ENCODE measurements around the gene TBC1D22A.

The TBC1D22A gene

DNA sequence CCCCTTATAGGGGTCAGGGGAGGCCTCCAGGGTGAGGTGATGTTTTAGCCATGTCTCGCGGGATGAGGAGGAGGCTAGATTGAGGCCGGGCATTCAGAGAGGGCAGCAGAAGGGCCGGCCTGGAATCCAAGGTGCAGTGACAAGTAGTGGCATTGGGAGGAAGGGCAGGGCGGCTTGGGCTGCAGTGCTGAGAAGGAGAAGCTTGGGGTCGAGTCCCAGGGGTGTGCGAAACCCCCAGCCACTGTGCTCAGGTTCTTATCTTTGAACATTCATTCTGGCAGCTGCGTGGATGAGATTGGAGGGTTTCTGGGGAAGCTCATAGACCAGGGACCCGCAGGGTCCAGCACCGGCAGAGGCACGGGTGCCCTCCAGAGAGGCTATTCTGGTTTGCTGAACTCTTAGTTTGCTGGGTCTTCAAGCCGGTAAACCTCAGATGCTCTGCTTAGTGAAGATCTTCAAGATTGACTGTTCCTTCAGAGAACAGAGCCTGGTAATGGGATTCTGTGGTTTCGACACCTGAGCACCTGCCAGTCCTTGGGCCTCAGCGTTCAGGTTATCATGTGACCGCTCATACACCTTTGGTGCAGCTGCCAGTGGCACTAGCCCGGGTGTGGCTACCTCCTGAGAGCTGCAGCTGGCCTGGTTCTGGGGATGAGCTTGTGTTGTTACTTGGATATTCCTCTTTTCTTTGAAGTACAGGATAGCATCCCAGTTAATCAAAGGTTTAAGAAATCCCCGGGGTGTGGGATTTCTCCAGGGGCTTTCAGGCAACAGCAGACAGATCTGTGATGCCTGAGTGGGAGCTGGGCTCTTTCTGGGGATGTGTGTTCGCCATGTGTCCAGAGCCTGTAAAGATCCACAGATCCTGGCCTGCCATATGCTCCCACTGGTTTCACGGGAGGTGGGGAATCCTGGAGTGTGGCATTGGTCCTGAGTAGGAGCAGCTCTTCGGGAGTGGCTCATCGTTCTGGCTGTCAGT is 152.8 kb downstream of the TBC1D22A start:
- Histone ChIP-seq H3K9ac (ENCODE audit: low read length) (no peak overlapping the region), H3K4me3 (ENCODE audit: low read length) (no peak overlapping the region), H3K4me2 (ENCODE audit: low read length) (no peak overlapping the region), H3K36me3 (ENCODE audit: control insufficient read depth, insufficient read depth, low read length) (no peaks in the 10 kb centered on the region), H3K4me1 (ENCODE audit: control insufficient read depth, low read depth, low read length) (no peaks in the 10 kb centered on the region), H3K79me2 (ENCODE audit: control insufficient read depth, insufficient read depth, low read length) (no peaks in the 10 kb centered on the region), H2BK120ac (ENCODE audit: low read depth, low read length) (no peak overlapping the region), H3K27ac (ENCODE audit: low read depth, low read length) (no peak overlapping the region), H4K8ac (ENCODE audit: low read depth, low read length) (no peak overlapping the region), H3K18ac (ENCODE audit: low read length) (no peak overlapping the region), H3K79me1 (ENCODE audit: low read length) (no peaks in the 10 kb centered on the region), H2BK5ac (ENCODE audit: low read length) (no peak overlapping the region), H3K56ac (ENCODE audit: low read length) (no peak overlapping the region), H2AK5ac (ENCODE audit: low read length) (no peak overlapping the region), H4K5ac (ENCODE audit: low read length) (no peak overlapping the region), H3K23ac (ENCODE audit: low read length) (no peak overlapping the region), H3K27me3 (ENCODE audit: insufficient read depth, low read length, poor library complexity) (no peaks in the 10 kb centered on the region), H3K4ac (ENCODE audit: low read depth, low read length) (no peak overlapping the region), H2BK15ac (replicated peaks; ENCODE audit: low read depth) (no peak overlapping the region)
- no peak for DNase-seq
- no CpG with 5 or more reads among the region's 21 CpGs for WGBS (ENCODE audit: extremely low coverage, insufficient coverage, low lambda C conversion rate)

DNA sequence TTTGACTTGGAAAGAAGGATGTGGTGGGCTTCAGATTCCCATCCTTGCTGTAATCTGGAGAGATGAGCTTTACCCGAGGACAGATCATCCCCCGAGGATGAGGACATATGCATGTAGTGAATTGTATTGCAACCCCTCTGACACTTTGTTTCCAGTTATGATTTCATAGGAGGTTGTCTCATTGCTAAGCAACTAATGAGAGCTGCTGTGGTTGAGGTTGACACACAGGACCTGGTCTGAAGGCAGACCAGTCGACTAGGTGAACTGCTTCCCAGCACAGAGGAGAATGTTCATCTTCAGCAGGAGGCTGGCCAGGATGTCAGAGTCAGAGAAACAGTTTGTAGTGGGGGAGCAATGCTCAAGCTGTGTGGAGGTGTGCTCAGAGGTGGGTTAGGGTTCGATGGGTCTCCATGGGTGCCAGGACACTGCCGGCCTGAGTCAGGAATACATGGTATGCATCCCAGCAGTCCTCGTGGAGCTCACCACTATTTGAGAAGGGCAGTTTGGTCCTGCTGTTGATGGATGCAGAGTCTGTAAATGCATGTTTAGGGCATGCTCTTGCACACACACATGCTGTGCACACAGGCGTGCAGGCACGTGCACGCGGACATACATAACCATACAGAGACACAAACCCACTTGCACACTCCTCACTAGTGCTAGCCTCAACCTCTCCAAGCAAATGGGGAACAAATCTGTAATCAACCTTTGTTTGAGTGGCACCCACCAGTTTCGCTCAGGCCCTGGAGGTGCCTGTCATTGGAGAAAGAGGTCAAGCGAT is 153.7 kb downstream of the TBC1D22A start:
- Histone ChIP-seq H2AK5ac (ENCODE audit: low read length) (no peak overlapping the region), H3K79me2 (ENCODE audit: control insufficient read depth, insufficient read depth, low read length) (no peaks in the 10 kb centered on the region), H3K79me1 (ENCODE audit: low read length) (no peaks in the 10 kb centered on the region), H3K36me3 (ENCODE audit: control insufficient read depth, insufficient read depth, low read length) (no peaks in the 10 kb centered on the region), H3K56ac (ENCODE audit: low read length) (no peak overlapping the region), H3K4ac (ENCODE audit: low read depth, low read length) (no peak overlapping the region), H3K27ac (ENCODE audit: low read depth, low read length) (no peak overlapping the region), H3K18ac (ENCODE audit: low read length) (no peak overlapping the region), H4K5ac (ENCODE audit: low read length) (no peak overlapping the region), H4K8ac (ENCODE audit: low read depth, low read length) (no peak overlapping the region), H3K9ac (ENCODE audit: low read length) (no peak overlapping the region), H3K23ac (ENCODE audit: low read length) (no peak overlapping the region), H3K4me3 (ENCODE audit: low read length) (no peak overlapping the region), H3K27me3 (ENCODE audit: insufficient read depth, low read length, poor library complexity) (no peaks in the 10 kb centered on the region), H2BK15ac (replicated peaks; ENCODE audit: low read depth) (no peak overlapping the region), H2BK5ac (ENCODE audit: low read length) (no peak overlapping the region), H3K4me2 (ENCODE audit: low read length) (no peak overlapping the region), H3K4me1 (ENCODE audit: control insufficient read depth, low read depth, low read length) (no peaks in the 10 kb centered on the region), H2BK120ac (ENCODE audit: low read depth, low read length) (no peak overlapping the region)
- DNase-seq, result no peak
- no CpG with 5 or more reads among the region's 12 CpGs for WGBS (ENCODE audit: extremely low coverage, insufficient coverage, low lambda C conversion rate)

DNA sequence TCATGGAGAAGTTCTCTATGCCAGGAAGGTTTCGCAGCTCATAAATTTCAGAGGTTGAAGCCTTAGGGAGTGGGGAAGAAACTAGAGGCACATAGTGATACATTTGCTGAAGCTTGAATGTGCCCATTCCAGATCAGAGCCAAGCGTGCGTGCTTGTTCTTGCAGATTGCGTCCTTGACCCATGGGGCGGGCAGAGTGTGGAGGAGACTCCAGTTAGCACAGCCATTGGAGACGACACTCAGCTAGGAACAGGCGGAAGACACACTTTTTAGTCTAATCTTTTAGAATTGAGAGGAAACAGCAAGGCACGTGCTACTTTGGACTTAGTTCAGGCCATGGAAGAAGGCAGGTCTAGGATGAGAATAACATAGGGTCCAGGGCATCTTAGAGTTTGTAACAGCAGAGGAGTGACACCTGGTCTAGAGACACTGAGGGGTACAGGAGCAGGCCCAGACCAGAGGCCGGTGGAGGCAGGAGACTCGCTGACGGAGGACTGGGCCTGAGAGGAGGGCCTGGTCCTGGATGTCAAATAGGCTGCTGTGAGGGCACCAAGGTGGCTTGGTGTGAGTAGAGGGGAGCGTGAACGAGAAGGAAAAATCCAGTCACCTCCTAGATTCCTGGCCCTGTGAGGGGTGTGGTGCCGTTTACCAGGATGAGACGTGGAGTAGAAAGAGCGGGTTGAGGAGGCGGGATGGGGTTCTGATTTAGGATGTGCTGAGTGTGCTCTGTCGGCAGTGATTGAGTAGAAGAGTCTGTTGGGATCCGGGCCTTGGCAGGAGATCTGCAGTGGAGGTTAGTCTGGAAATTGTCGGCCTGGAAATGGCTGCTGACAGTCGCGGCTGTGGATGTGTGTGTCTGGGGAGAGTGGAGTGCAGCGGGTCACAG is 154.7 kb downstream of the TBC1D22A start:
- H3K79me2 ChIP-seq (ENCODE audit: control insufficient read depth, insufficient read depth, low read length), result no peaks in the 10 kb centered on the region
- H3K4me1 ChIP-seq (ENCODE audit: control insufficient read depth, low read depth, low read length), result no peaks in the 10 kb centered on the region
- no peak overlapping the region for H2BK5ac ChIP-seq (ENCODE audit: low read length)
- no peak overlapping the region for H3K4me3 ChIP-seq (ENCODE audit: low read length)
- H3K36me3 ChIP-seq (ENCODE audit: control insufficient read depth, insufficient read depth, low read length), result no peaks in the 10 kb centered on the region
- H3K9ac ChIP-seq (ENCODE audit: low read length), result no peak overlapping the region
- no peaks in the 10 kb centered on the region for H3K79me1 ChIP-seq (ENCODE audit: low read length)
- no peak for DNase-seq
- H3K4me2 ChIP-seq (ENCODE audit: low read length), result no peak overlapping the region
- no peak overlapping the region for H3K27ac ChIP-seq (ENCODE audit: low read depth, low read length)
- no peak overlapping the region for H3K18ac ChIP-seq (ENCODE audit: low read length)
- H2BK120ac ChIP-seq (ENCODE audit: low read depth, low read length), result no peak overlapping the region
- no peak overlapping the region for H3K23ac ChIP-seq (ENCODE audit: low read length)
- H4K8ac ChIP-seq (ENCODE audit: low read depth, low read length), result no peak overlapping the region
- no peak overlapping the region for H3K56ac ChIP-seq (ENCODE audit: low read length)
- H2BK15ac ChIP-seq (replicated peaks; ENCODE audit: low read depth), result no peak overlapping the region
- no peaks in the 10 kb centered on the region for H3K27me3 ChIP-seq (ENCODE audit: insufficient read depth, low read length, poor library complexity)
- H2AK5ac ChIP-seq (ENCODE audit: low read length), result no peak overlapping the region
- 100% methylated on average over 2 of the region's 23 CpGs for WGBS (ENCODE audit: extremely low coverage, insufficient coverage, low lambda C conversion rate)
- no peak overlapping the region for H3K4ac ChIP-seq (ENCODE audit: low read depth, low read length)
- H4K5ac ChIP-seq (ENCODE audit: low read length), result no peak overlapping the region

DNA sequence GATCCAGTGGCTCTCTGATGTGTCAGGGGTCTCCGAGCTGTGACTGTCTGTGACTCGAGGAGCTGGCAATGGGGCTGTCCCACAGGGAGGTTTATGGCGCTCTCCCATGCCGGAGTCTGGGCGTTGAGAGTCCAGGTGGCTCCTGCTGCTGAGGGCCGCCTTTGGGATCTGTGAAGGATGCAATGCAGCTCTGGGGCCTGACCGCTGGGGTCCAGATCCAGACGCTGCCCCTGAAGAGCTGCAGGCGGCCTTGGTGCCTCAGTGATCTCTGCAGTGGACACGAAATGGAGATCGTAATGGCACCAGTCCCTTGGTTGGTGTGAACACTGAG is 155.3 kb downstream of the TBC1D22A start:
- Histone ChIP-seq H4K8ac (ENCODE audit: low read depth, low read length) (no peak overlapping the region), H2AK5ac (ENCODE audit: low read length) (no peak overlapping the region), H3K23ac (ENCODE audit: low read length) (no peak overlapping the region), H4K5ac (ENCODE audit: low read length) (no peak overlapping the region), H3K79me1 (ENCODE audit: low read length) (no peaks in the 10 kb centered on the region), H2BK15ac (replicated peaks; ENCODE audit: low read depth) (no peak overlapping the region), H3K4ac (ENCODE audit: low read depth, low read length) (no peak overlapping the region), H2BK120ac (ENCODE audit: low read depth, low read length) (no peak overlapping the region), H3K4me3 (ENCODE audit: low read length) (no peak overlapping the region), H3K56ac (ENCODE audit: low read length) (no peak overlapping the region), H3K4me2 (ENCODE audit: low read length) (no peak overlapping the region), H3K36me3 (ENCODE audit: control insufficient read depth, insufficient read depth, low read length) (no peaks in the 10 kb centered on the region), H3K27me3 (ENCODE audit: insufficient read depth, low read length, poor library complexity) (no peaks in the 10 kb centered on the region), H2BK5ac (ENCODE audit: low read length) (no peak overlapping the region), H3K4me1 (ENCODE audit: control insufficient read depth, low read depth, low read length) (no peaks in the 10 kb centered on the region), H3K27ac (ENCODE audit: low read depth, low read length) (no peak overlapping the region), H3K79me2 (ENCODE audit: control insufficient read depth, insufficient read depth, low read length) (no peaks in the 10 kb centered on the region), H3K18ac (ENCODE audit: low read length) (no peak overlapping the region), H3K9ac (ENCODE audit: low read length) (no peak overlapping the region)
- no CpG with 5 or more reads among the region's 11 CpGs for WGBS (ENCODE audit: extremely low coverage, insufficient coverage, low lambda C conversion rate)
- no peak for DNase-seq

DNA sequence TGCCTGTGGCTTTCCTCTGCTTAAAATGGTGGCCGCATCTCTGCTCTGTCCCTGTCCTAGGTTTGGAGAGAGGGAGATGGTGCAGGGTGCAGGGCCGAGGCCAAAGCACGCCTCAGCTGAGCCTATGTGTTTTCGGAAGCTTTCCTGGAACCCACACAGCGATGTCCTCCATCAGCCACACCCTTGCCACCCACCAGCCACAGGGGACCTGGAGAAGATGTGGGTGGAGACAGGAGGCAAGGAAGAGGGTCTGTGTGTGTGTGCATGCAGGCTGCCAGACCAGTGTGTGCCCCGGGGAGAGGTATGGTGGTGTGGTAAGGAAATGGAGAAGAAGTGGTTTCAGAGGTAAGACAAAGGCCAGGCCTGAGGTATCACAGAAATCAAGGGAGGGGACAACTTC is 155.7 kb downstream of the TBC1D22A start:
- no peaks in the 10 kb centered on the region for H3K36me3 ChIP-seq (ENCODE audit: control insufficient read depth, insufficient read depth, low read length)
- H4K8ac ChIP-seq (ENCODE audit: low read depth, low read length), result no peak overlapping the region
- no peak overlapping the region for H2BK120ac ChIP-seq (ENCODE audit: low read depth, low read length)
- no peak for DNase-seq
- H3K27me3 ChIP-seq (ENCODE audit: insufficient read depth, low read length, poor library complexity), result no peaks in the 10 kb centered on the region
- no peaks in the 10 kb centered on the region for H3K4me1 ChIP-seq (ENCODE audit: control insufficient read depth, low read depth, low read length)
- no peak overlapping the region for H3K23ac ChIP-seq (ENCODE audit: low read length)
- H2BK5ac ChIP-seq (ENCODE audit: low read length), result no peak overlapping the region
- no peak overlapping the region for H2AK5ac ChIP-seq (ENCODE audit: low read length)
- no peak overlapping the region for H3K4me3 ChIP-seq (ENCODE audit: low read length)
- H3K4ac ChIP-seq (ENCODE audit: low read depth, low read length), result no peak overlapping the region
- no peaks in the 10 kb centered on the region for H3K79me2 ChIP-seq (ENCODE audit: control insufficient read depth, insufficient read depth, low read length)
- H2BK15ac ChIP-seq (replicated peaks; ENCODE audit: low read depth), result no peak overlapping the region
- H3K79me1 ChIP-seq (ENCODE audit: low read length), result no peaks in the 10 kb centered on the region
- H3K27ac ChIP-seq (ENCODE audit: low read depth, low read length), result no peak overlapping the region
- no peak overlapping the region for H3K9ac ChIP-seq (ENCODE audit: low read length)
- H3K4me2 ChIP-seq (ENCODE audit: low read length), result no peak overlapping the region
- no CpG with 5 or more reads among the region's 6 CpGs for WGBS (ENCODE audit: extremely low coverage, insufficient coverage, low lambda C conversion rate)
- no peak overlapping the region for H3K18ac ChIP-seq (ENCODE audit: low read length)
- H4K5ac ChIP-seq (ENCODE audit: low read length), result no peak overlapping the region
- H3K56ac ChIP-seq (ENCODE audit: low read length), result no peak overlapping the region

All from mesendoderm (in vitro differentiated cells).